ENCODE results near the gene CEP68. TPM values are rescaled to one million over a fixed set of nuclear protein-coding genes. Genes with fewer than 3 reads are reported as not detected.

Gene CEP68
- total RNA-seq, 3 donors from 2014 or later = 2.3 to 5.4 (median 2.9) TPM

GRCh38 chr2:65075605-65076344 lies 19.6 kb downstream of the CEP68 start:
- ATAC-seq = no peak
- Mint-ChIP-seq H3K4me1 (ENCODE audit: low read depth) (peaks cover 2% of the 10 kb centered on the region), H3K9me3 (no peaks in the 10 kb centered on the region), H3K4me3 (no peak overlapping the region), H3K36me3 (ENCODE audit: insufficient read depth) (peaks cover 14% of the 10 kb centered on the region), H3K27me3 (ENCODE audit: low read depth) (no peaks in the 10 kb centered on the region)
- no peak for DNase-seq

GRCh38 chr2:65076345-65076710 lies 20.1 kb downstream of the CEP68 start:
- H3K4me1 Mint-ChIP-seq (ENCODE audit: low read depth) = peaks cover 2% of the 10 kb centered on the region
- no peak overlapping the region for H3K4me3 Mint-ChIP-seq
- DNase-seq (no peak), ATAC-seq (no peak)
- H3K9me3 Mint-ChIP-seq = no peaks in the 10 kb centered on the region
- no peaks in the 10 kb centered on the region for H3K27me3 Mint-ChIP-seq (ENCODE audit: low read depth)
- peaks cover 12% of the 10 kb centered on the region for H3K36me3 Mint-ChIP-seq (ENCODE audit: insufficient read depth)

GRCh38 chr2:65077898-65078297 lies 21.7 kb downstream of the CEP68 start:
- H3K4me1 Mint-ChIP-seq (ENCODE audit: low read depth) = peaks cover 2% of the 10 kb centered on the region

GRCh38 chr2:65079017-65079416 lies 22.8 kb downstream of the CEP68 start:
- no peak overlapping the region for H3K4me3 Mint-ChIP-seq
- no peaks in the 10 kb centered on the region for H3K9me3 Mint-ChIP-seq
- H3K4me1 Mint-ChIP-seq (ENCODE audit: low read depth) = peaks cover 3% of the 10 kb centered on the region
- ATAC-seq (no peak), DNase-seq (no peak)
- H3K36me3 Mint-ChIP-seq (ENCODE audit: insufficient read depth) = peaks cover 20% of the 10 kb centered on the region
- no peaks in the 10 kb centered on the region for H3K27me3 Mint-ChIP-seq (ENCODE audit: low read depth)

More at GRCh38 chr2:65077898-65078297, 21.7 kb downstream of the CEP68 start:
- Mint-ChIP-seq H3K9me3 (no peaks in the 10 kb centered on the region), H3K27me3 (ENCODE audit: low read depth) (no peaks in the 10 kb centered on the region), H3K36me3 (ENCODE audit: insufficient read depth) (peaks cover 13% of the 10 kb centered on the region), H3K4me3 (no peak overlapping the region)
- ATAC-seq (no peak), DNase-seq (no peak)

- H3K9me3 Mint-ChIP-seq = no peaks in the 10 kb centered on the region
- DNase-seq = no peak
- peaks cover 23% of the 10 kb centered on the region for H3K36me3 Mint-ChIP-seq (ENCODE audit: insufficient read depth)
- no peaks in the 10 kb centered on the region for H3K27me3 Mint-ChIP-seq (ENCODE audit: low read depth)
- no peak overlapping the region for H3K4me3 Mint-ChIP-seq
- peaks cover 3% of the 10 kb centered on the region for H3K4me1 Mint-ChIP-seq (ENCODE audit: low read depth)
- ATAC-seq = no peak
These were observed 25.0 kb downstream of the CEP68 start for GRCh38 chr2:65081232-65081685.

GRCh38 chr2:65085148-65085547 lies 28.9 kb downstream of the CEP68 start:
- H3K9me3 Mint-ChIP-seq = no peaks in the 10 kb centered on the region
- H3K36me3 Mint-ChIP-seq (ENCODE audit: insufficient read depth) = peaks cover 28% of the 10 kb centered on the region
- H3K4me3 Mint-ChIP-seq = no peak overlapping the region
- no peak for ATAC-seq
- H3K4me1 Mint-ChIP-seq (ENCODE audit: low read depth) = peaks cover 9% of the 10 kb centered on the region
- H3K27me3 Mint-ChIP-seq (ENCODE audit: low read depth) = no peaks in the 10 kb centered on the region
- DNase-seq = no peak

- no peak for ATAC-seq
- H3K4me1 Mint-ChIP-seq (ENCODE audit: low read depth) = peaks cover 14% of the 10 kb centered on the region
- peaks cover 30% of the 10 kb centered on the region for H3K36me3 Mint-ChIP-seq (ENCODE audit: insufficient read depth)
- no peaks in the 10 kb centered on the region for H3K9me3 Mint-ChIP-seq
- DNase-seq = no peak
- H3K27me3 Mint-ChIP-seq (ENCODE audit: low read depth) = no peaks in the 10 kb centered on the region
- no peak overlapping the region for H3K4me3 Mint-ChIP-seq
These were observed 36.6 kb downstream of the CEP68 start for GRCh38 chr2:65092791-65093190.

GRCh38 chr2:65093211-65093610 lies 37.0 kb downstream of the CEP68 start:
- ATAC-seq = no peak

GRCh38 chr2:65096948-65097347 lies 40.7 kb downstream of the CEP68 start:
- ATAC-seq (no peak), DNase-seq (no peak)
- Mint-ChIP-seq H3K4me1 (ENCODE audit: low read depth) (peaks cover 8% of the 10 kb centered on the region), H3K27me3 (ENCODE audit: low read depth) (no peaks in the 10 kb centered on the region), H3K36me3 (ENCODE audit: insufficient read depth) (peaks cover 23% of the 10 kb centered on the region), H3K9me3 (no peaks in the 10 kb centered on the region), H3K4me3 (no peak overlapping the region)

More at GRCh38 chr2:65093211-65093610, 37.0 kb downstream of the CEP68 start:
- Mint-ChIP-seq H3K4me3 (no peak overlapping the region), H3K36me3 (ENCODE audit: insufficient read depth) (peaks cover 27% of the 10 kb centered on the region), H3K9me3 (no peaks in the 10 kb centered on the region), H3K27me3 (ENCODE audit: low read depth) (no peaks in the 10 kb centered on the region), H3K4me1 (ENCODE audit: low read depth) (peaks cover 11% of the 10 kb centered on the region)
- DNase-seq = no peak

- no peaks in the 10 kb centered on the region for H3K27me3 Mint-ChIP-seq (ENCODE audit: low read depth)
- ATAC-seq (no peak), DNase-seq (no peak)
- H3K4me3 Mint-ChIP-seq = no peak overlapping the region
- H3K36me3 Mint-ChIP-seq (ENCODE audit: insufficient read depth) = peaks cover 21% of the 10 kb centered on the region
- no peaks in the 10 kb centered on the region for H3K9me3 Mint-ChIP-seq
- H3K4me1 Mint-ChIP-seq (ENCODE audit: low read depth) = peaks cover 5% of the 10 kb centered on the region
These were observed 41.6 kb downstream of the CEP68 start for GRCh38 chr2:65097844-65098243.

GRCh38 chr2:65098741-65099140 lies 42.5 kb downstream of the CEP68 start:
- H3K9me3 Mint-ChIP-seq = no peaks in the 10 kb centered on the region
- no peaks in the 10 kb centered on the region for H3K27me3 Mint-ChIP-seq (ENCODE audit: low read depth)
- no peak overlapping the region for H3K4me3 Mint-ChIP-seq
- DNase-seq = no peak
- H3K4me1 Mint-ChIP-seq (ENCODE audit: low read depth) = peaks cover 2% of the 10 kb centered on the region
- ATAC-seq = no peak
- H3K36me3 Mint-ChIP-seq (ENCODE audit: insufficient read depth) = peaks cover 18% of the 10 kb centered on the region

- no peak for DNase-seq
- Mint-ChIP-seq H3K4me1 (ENCODE audit: low read depth) (peaks cover 9% of the 10 kb centered on the region), H3K36me3 (ENCODE audit: insufficient read depth) (peaks cover 14% of the 10 kb centered on the region), H3K27me3 (ENCODE audit: low read depth) (no peaks in the 10 kb centered on the region), H3K4me3 (no peak overlapping the region), H3K9me3 (no peaks in the 10 kb centered on the region)
- ATAC-seq = no peak
These were observed 44.9 kb downstream of the CEP68 start for GRCh38 chr2:65101071-65101470.

- peaks cover 15% of the 10 kb centered on the region for H3K4me1 Mint-ChIP-seq (ENCODE audit: low read depth)
- no peak for ATAC-seq
- peaks cover 8% of the 10 kb centered on the region for H3K36me3 Mint-ChIP-seq (ENCODE audit: insufficient read depth)
- H3K9me3 Mint-ChIP-seq = no peaks in the 10 kb centered on the region
- H3K27me3 Mint-ChIP-seq (ENCODE audit: low read depth) = no peaks in the 10 kb centered on the region
- DNase-seq = no peak
- no peak overlapping the region for H3K4me3 Mint-ChIP-seq
These were observed 46.9 kb downstream of the CEP68 start for GRCh38 chr2:65103013-65103715.

- no peaks in the 10 kb centered on the region for H3K27me3 Mint-ChIP-seq (ENCODE audit: low read depth)
- peaks cover 8% of the 10 kb centered on the region for H3K36me3 Mint-ChIP-seq (ENCODE audit: insufficient read depth)
- H3K9me3 Mint-ChIP-seq = no peaks in the 10 kb centered on the region
- no peak for DNase-seq
- peaks cover 30% of the 10 kb centered on the region for H3K4me1 Mint-ChIP-seq (ENCODE audit: low read depth)
- no peak for ATAC-seq
- H3K4me3 Mint-ChIP-seq = no peak overlapping the region
These were observed 51.3 kb downstream of the CEP68 start for GRCh38 chr2:65107530-65107929.

- H3K4me3 Mint-ChIP-seq = no peak overlapping the region
- ATAC-seq = no peak
- DNase-seq = no peak
- peaks cover 8% of the 10 kb centered on the region for H3K36me3 Mint-ChIP-seq (ENCODE audit: insufficient read depth)
- H3K4me1 Mint-ChIP-seq (ENCODE audit: low read depth) = peaks cover 37% of the 10 kb centered on the region
- H3K27me3 Mint-ChIP-seq (ENCODE audit: low read depth) = no peaks in the 10 kb centered on the region
- no peaks in the 10 kb centered on the region for H3K9me3 Mint-ChIP-seq
These were observed 52.6 kb downstream of the CEP68 start for GRCh38 chr2:65108780-65109179.

All from activated T-cell treated with anti-CD3 and anti-CD28 coated beads, Interleukin-2, amount 50 U/mL, for 4 hours (primary cell).